Activated CD8-positive, alpha-beta memory T cell treated with anti-CD3 and anti-CD28 coated beads for 48 hours (primary cell): ENCODE results near the gene COL7A1.
"Not testable (repeated sequence)": the region's sequence is repeated elsewhere in the genome, so short reads cannot be mapped to it uniquely, and the experiment has no call there.

Source experiments
- DNase-seq, 3 experiments: peaks; one replicate each; pipeline ENCODE4 v3.0.0-alpha.2; 2020; ENCODE audit warnings: low read depth in 2 of 3, low spot score in 2 of 3

The COL7A1 gene

GRCh38 chr3:48564667-48565066 is 30.5 kb downstream of the COL7A1 start:
- DNase-seq = no peak

DNA sequence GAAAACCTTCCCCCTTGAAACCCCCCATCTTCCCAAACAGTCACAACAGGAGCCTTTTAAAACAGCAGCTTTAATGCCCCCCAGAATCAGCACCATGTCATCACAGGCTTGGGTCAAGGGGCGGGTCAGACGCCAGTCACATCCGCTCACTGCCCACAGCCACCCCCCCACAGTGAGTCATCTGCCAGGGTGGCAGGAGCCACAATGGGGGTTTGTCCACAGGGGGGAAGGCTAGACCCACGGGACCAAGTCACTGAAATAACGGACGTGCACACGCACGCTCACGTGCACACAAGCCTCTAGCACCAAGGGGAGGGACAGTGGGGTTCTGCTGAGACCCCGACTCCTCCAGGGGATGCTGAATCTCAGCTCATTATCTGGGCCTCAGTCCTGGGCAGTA is 31.1 kb downstream of the COL7A1 start:
- peak in 1 of 3 experiments; percentile 20 for DNase-seq

DNA sequence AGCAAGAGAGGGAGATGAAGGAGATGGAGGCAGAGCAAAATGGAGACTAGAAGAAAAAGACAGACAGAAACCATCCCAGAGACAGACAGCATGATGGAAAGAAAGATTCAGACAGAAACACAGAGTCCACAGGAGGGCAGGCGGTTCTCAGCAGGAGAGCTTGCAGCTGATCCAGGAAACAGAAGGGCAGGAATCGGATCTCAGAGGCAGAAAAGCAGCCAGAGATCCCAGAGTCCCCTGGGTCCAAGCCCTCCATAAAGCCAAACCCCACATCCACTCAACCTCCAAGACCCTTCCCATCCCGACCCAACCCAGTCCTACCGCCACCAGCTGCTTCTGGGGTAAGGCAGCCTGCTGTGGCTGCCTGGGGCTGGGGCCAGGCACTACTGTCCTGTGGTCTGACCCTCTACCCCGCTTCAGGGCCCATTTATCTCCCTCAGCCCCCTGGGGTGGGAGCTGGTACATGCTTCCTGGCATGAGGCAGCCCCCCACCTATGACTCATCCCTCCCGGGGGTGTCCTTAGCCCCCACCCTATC is 31.7 kb downstream of the COL7A1 start, which contains the start of gene UCN2:
Gene UCN2, minus strand, starts transcription at position 400 of the 537 bp plus-strand sequence. CDS start 657 bp downstream, outside the sequence.
- DNase-seq = no peak

- DNase-seq = no peak
Observed at GRCh38 chr3:48562367-48563095, 32.6 kb downstream of the COL7A1 start.

DNA sequence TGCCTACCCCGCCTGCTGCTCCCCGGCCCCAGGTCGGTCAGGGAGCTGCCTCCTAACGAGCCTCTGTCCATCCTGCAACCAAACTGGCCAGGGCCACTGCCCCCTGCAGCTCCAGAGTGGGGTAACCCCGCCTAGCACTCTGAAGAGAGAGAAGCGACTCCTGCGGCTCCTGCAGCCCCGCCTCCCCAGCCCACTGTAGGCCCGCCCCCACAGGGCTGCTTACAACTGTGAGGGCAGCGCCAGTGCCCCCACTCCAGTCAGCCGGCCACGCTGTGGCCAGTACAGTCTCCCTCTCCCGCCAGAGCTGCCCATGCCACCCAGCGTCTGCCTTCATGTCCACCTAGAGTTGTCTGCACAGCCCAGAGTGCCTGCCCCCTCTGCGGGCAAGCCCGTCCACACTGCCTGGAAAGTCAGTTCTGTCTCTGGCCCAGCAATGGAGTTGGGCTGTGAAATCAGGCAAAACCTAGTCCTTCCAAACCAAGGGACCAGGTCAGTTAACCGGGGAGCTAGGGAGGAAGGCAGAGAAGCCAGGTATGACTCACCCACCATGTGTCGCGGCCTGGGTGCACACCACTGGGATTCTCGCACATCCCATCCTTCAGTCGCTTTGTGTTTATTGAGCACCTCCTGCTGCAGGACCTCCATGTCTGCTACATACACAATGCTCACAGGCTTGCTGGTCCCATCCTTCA is 33.9 kb downstream of the COL7A1 start:
- DNase-seq = no peak

GRCh38 chr3:48560648-48561018 is 34.5 kb downstream of the COL7A1 start:
- DNase-seq = no peak

DNA sequence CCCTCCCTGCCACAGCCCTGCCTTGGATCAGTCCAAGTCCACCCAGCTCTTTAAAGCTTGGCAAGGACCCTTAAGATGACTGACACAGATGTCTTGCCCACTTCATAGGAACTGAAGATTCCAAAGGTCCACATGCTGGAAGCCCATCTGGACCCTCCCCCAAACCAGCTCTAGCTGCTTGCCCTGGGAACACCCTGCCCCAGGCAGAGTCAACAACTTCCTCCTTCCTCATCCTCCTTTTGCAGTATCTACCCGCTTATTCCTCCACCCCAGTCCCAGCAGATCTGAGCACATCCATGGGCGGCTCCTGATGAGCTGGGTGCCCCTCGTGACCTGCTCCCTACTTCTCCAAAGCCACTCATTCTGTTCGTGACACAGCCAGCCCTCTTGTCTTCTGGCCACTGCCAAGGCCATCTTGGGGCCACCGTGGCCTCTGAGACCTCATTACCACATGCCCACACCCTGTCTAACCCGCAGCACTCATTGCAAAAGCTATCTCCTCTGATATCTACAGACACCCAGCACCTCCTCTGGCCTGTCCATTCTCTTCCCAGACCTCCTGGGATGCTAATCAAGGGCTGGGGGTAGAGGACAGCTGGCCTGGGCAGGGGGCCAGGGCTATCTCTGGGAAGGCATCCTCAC is 36.5 kb downstream of the COL7A1 start:
- DNase-seq = no peak

DNA sequence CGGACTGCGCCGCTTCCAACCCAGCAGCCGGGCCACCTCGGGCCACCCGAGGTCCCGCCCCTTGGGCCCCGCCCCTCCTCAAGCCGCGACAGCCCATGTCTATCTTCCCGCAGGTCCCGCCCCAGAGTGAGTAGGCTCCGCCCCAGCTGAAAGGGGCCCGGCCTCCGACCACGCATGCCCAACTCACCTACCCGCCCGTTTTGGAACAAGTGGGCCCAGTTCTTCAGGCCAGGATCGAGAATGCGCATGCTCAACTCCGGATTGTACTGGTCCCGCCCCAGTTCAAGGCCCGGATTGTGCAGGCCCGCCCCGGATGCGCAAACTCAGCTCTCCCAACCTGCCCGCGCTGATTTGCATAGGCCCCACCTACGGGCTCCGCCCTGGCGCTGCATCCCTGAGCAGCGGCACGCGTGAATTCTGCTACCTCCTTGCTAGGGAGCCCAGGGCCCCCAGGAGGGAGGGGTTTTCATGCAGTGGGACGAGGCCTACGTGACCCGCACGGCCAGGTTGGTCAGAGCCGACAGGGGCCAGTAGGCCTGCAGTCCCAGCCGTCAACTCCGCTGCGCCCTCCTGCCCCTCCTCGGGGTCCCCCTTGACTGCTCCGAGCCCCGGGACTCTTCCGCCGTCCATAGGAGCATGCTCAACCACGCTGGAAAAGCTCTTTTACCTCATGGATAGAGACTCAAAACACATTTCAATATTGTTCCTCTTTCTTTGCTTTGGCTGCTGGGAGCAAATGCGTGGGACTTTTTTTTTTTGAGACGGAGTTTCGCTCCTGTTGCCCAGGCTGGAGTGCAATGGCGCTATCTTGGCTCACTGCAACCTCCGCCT is 38.1 kb downstream of the COL7A1 start, which contains the start of gene PFKFB4:
Gene PFKFB4, minus strand, starts transcription at position 8 of the 831 bp plus-strand sequence. CDS start 26 bp downstream, outside the sequence.
- peak; percentile 92 to 99 (median 96) for DNase-seq

DNA sequence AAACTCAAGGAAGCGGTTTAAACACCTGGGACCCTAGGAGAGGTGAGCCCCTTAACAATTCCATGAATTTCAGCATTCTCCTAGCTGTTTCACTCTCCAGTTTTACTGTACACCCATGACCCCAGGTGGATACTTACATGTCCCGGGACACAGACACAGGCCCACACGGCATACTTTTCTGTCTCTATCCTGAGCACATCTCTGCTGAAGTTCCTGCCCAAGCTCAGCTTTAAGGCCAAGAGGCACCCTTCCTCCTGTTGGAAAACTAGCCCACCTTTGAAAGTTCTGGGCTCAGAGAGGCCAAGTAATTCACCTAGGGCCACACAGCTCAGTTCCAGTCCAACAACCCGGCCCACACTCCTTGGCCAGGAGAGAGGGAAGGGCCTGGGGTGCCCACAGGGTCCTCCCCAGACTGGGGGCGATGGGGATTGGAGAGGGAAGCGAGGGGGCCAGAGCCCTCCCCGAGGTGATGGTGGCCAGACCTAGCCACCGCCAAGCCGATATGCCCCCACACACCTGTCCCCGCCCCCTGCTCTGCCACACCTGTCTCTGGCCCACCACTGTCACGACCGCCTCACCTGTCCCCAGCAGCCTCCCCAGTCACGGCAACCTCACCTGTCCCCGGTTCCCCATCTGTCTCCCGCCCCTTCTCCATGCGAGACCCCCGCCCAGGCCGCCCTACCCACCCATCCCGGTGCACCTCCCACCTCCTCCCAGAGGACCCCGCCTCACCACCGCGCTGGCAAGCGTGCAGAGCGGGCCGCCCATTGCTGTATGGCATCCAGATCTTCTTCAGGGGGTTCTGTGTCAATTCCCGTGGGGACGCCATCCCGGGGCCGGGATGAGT is 39.0 kb downstream of the COL7A1 start:
- DNase-seq = no peak

- no peak for DNase-seq
Observed at GRCh38 chr3:48555231-48555948, 39.7 kb downstream of the COL7A1 start.

DNA sequence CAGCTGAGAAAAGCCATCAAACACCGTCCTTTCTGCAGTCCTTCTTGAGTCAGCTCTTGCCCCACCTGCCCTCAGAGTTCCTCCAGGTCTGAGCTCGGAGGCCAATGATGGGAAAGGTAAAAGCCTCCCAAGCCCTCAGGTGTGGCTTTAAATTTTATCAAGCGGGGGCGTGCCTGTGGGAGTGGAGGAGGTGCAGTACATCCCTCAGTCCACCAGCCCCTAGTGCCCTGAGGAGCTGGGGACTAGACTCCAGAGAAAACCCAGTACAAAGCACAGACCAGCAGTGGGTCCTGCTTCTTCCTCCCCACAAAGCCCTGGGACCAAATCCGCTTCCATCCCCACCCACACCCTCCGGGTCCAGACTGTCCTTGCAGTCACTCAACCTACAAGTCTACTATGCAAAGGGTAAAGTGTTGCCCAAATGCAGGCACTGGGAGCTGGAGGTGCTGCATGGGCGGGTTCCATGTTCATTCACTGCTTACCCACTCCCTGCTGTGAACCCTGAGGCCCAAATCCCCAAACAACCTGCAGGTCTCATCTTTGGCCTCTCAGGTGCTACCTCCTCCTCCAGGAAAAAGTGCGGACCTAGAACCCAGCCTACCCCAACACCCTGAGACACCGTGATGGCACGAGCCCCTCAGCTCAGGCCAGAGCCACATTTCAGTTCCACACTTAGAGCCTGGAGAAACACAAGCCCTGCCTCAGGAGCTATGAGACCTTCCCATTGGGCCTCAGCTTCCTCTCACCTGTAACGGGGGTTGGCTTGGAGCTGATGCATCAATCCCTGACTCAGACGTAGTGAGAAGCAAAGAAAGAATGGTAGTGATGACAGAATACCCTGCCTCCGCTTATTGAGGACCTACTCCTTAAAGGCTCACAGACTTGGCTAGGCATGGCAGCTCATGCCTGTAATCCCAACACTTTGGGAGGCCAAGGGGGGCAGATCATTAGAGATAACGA is 41.0 kb downstream of the COL7A1 start:
- DNase-seq = no peak

DNA sequence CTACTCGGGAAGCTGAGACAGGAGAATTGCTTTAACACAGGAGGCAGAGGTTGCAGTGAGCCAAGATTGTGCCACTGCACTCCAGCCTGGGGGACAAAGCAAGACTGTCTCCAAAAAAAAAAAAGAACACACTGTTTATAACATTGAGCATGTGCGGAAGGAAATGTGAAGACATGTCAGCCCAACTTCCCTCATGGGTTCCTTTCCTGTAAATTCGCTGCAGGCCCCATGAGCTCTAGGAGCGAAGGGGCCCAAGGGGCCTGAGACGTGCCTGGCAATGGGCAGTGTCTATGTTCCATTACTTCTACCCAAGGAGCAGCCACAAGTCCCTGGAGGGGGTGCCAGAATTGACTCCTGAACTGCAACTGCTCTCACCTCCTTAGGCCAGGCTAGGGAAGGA is 41.8 kb downstream of the COL7A1 start:
- DNase-seq = no peak

- DNase-seq = no peak
Observed at GRCh38 chr3:48552111-48552951, 42.8 kb downstream of the COL7A1 start.

GRCh38 chr3:48551651-48552050 is 43.5 kb downstream of the COL7A1 start:
- DNase-seq = not testable (repeated sequence)

GRCh38 chr3:48548729-48549705 is 46.1 kb downstream of the COL7A1 start:
- DNase-seq = peak; percentile 59 to 76 (median 69)

DNA sequence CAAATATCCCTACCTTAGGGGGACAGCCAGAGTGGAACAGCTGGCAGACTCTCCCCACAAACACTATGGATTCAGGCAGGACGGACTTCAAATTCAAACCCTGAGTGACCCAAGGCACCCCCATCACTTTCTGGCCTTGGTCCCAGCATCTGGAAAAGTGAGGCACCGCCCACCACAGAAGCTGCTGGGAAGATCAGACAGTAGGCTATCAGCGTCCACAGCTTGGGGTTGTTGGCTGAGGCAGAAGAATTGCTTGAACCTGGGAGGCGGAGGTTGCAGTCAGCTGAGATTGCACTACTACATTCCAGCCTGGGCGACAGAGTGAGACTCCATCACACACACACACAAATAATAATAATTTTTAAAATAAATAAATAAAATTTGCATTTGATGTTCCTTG is 47.0 kb downstream of the COL7A1 start:
- no peak for DNase-seq
